Caco-2 (cell line): ENCODE measurements around the gene UPF2. TPM values are rescaled to one million over a fixed set of nuclear protein-coding genes. Genes with fewer than 3 reads are reported as not detected.

ENCODE experiments used
- BruUV-seq: library from RNA; stranded (reverse); fragments of 400-500 nt; replicated peaks from 2 replicates; lab custom pipeline; 2021; lab: Mats Ljungman, UMichigan
- CTCF ChIA-PET: fragments of 300-600 bp; sonication (Branson Sonifier 250); formaldehyde crosslinking; loops from one replicate; lab custom pipeline; 2022; ENCODE audit warnings: antibody characterized with exemption; lab: Charles Lee
- POLR2A ChIA-PET: fragments of 300-600 bp; sonication (Branson Sonifier 250); formaldehyde crosslinking; loops from one replicate; lab custom pipeline; 2022; ENCODE audit warnings: antibody characterized with exemption; lab: Charles Lee
- DNase-seq, 2 experiments: peaks; one replicate each; pipeline versions ENCODE4 v3.0.0 to v3.0.0-alpha.2; 2020 to 2022
- H3K27me3 ChIP-seq: replicated peaks from 2 replicates; pipeline ENCODE4 v1.6.0; 2011; ENCODE audit warnings: low read length; ENCODE audit not compliant: control insufficient read depth, insufficient read depth
- H3K36me3 ChIP-seq: 2 replicates; pipeline ENCODE4 v1.5.1; 2011; ENCODE audit warnings: low read length; ENCODE audit not compliant: control insufficient read depth, insufficient read depth
- H3K4me1 ChIP-seq: fragments of 250-450 bp; sonication (Bioruptor Pico); 2 replicates; pipeline ENCODE4 v1.5.1; 2020; ENCODE audit warnings: mild to moderate bottlenecking
- H3K4me3 ChIP-seq: 2 replicates; pipeline ENCODE4 v1.5.1; 2011; ENCODE audit warnings: low read depth, mild to moderate bottlenecking, control low read depth, low read length
- H3K9me3 ChIP-seq: fragments of 250-450 bp; sonication (Bioruptor Pico); 2 replicates; pipeline ENCODE4 v1.5.1; 2020; ENCODE audit warnings: mild to moderate bottlenecking, moderate library complexity
- H3K27ac Mint-ChIP-seq: one replicate; pipeline ENCODE4 v1.8.0; 2022; ENCODE audit warnings: mixed read lengths; ENCODE audit not compliant: unreplicated experiment
- H3K27me3 Mint-ChIP-seq: one replicate; pipeline ENCODE4 v1.8.0; 2022; ENCODE audit warnings: mixed read lengths; ENCODE audit not compliant: insufficient read depth, unreplicated experiment
- H3K36me3 Mint-ChIP-seq: one replicate; pipeline ENCODE4 v1.8.0; 2022; ENCODE audit warnings: mild to moderate bottlenecking, mixed read lengths; ENCODE audit not compliant: insufficient read depth, unreplicated experiment
- H3K4me1 Mint-ChIP-seq: one replicate; pipeline ENCODE4 v1.8.0; 2022; ENCODE audit warnings: low read depth, mixed read lengths; ENCODE audit not compliant: unreplicated experiment
- H3K4me3 Mint-ChIP-seq: one replicate; pipeline ENCODE4 v1.8.0; 2022; ENCODE audit warnings: mild to moderate bottlenecking, moderate library complexity, mixed read lengths; ENCODE audit not compliant: unreplicated experiment
- H3K9me3 Mint-ChIP-seq: one replicate; pipeline ENCODE4 v1.8.0; 2022; ENCODE audit warnings: mixed read lengths; ENCODE audit not compliant: unreplicated experiment
- CTCF ChIP-seq, 2 experiments: fragments of 200-600 bp in 1 of 2; IDR thresholded peaks; 1 replicate in 1 of 2; 2 replicates in 1 of 2; pipeline versions ENCODE4 v1.5.1 to v1.8.0; 2011 to 2022; ENCODE audit warnings: antibody characterized with exemption in 1 of 2, control low read depth in 1 of 2, inconsistent platforms in 1 of 2, low read depth in 1 of 2, low read length in 1 of 2, mild to moderate bottlenecking in 1 of 2, moderate library complexity in 1 of 2; ENCODE audit not compliant: insufficient read depth in 1 of 2, severe bottlenecking in 1 of 2, unreplicated experiment in 1 of 2
- intact Hi-C: fragments of 100-400 bp; cut with micrococcal nuclease; formaldehyde crosslinking; loops from one replicate; pipeline ENCODE4 v1.10.0; 2022; ENCODE audit not compliant: unreplicated experiment
- total RNA-seq: library from RNA; stranded (reverse); gene quantifications from 2 replicates; pipeline ENCODE4 v1.2.3, GENCODE V29; 2022

Gene UPF2
- total RNA-seq, 1 experiment from 2014 or later = 40.6 TPM

- ChIA-PET POLR2A (no interaction called here), CTCF (no interaction called here)
- Mint-ChIP-seq H3K36me3 (no peaks in the 10 kb centered on the region), H3K4me3 (no peak overlapping the region), H3K27me3 (no peaks in the 10 kb centered on the region), H3K9me3 (no peaks in the 10 kb centered on the region), H3K27ac (no peak overlapping the region), H3K4me1 (peaks cover 26% of the 10 kb centered on the region)
- Histone ChIP-seq H3K27me3 (no peaks in the 10 kb centered on the region), H3K4me3 (no peak overlapping the region), H3K9me3 (no peaks in the 10 kb centered on the region), H3K36me3 (no peaks in the 10 kb centered on the region), H3K4me1 (peaks cover 25% of the 10 kb centered on the region)
- intact Hi-C loops = no loop called here
- no peak for TF ChIP-seq CTCF (IDR thresholded peaks at IDR 0.05; ENCODE audit: insufficient read depth in 1 of 2, low read depth in 1 of 2, low read length in 1 of 2, severe bottlenecking in 1 of 2, unreplicated experiment in 1 of 2)
- BruUV-seq = no TSS peak
- DNase-seq = no peak
These were observed 147.0 kb downstream of the UPF2 start for GRCh38 chr10:11895598-11895997.

GRCh38 chr10:11895108-11895466 is 147.5 kb downstream of the UPF2 start:
- H3K27me3 Mint-ChIP-seq = no peaks in the 10 kb centered on the region
- intact Hi-C loops = no loop called here
- Histone ChIP-seq H3K4me1 (peaks cover 25% of the 10 kb centered on the region), H3K4me3 (no peak overlapping the region), H3K27me3 (no peaks in the 10 kb centered on the region), H3K36me3 (no peaks in the 10 kb centered on the region), H3K9me3 (no peaks in the 10 kb centered on the region)
- H3K36me3 Mint-ChIP-seq = no peaks in the 10 kb centered on the region
- H3K4me1 Mint-ChIP-seq = peaks cover 26% of the 10 kb centered on the region
- DNase-seq = no peak
- no TSS peak for BruUV-seq
- CTCF ChIA-PET = no interaction called here
- no peaks in the 10 kb centered on the region for H3K9me3 Mint-ChIP-seq
- no peak overlapping the region for H3K4me3 Mint-ChIP-seq
- POLR2A ChIA-PET = no interaction called here
- H3K27ac Mint-ChIP-seq = no peak overlapping the region
- TF ChIP-seq CTCF (IDR thresholded peaks at IDR 0.05; ENCODE audit: insufficient read depth in 1 of 2, low read depth in 1 of 2, low read length in 1 of 2, severe bottlenecking in 1 of 2, unreplicated experiment in 1 of 2) = no peak

DNA sequence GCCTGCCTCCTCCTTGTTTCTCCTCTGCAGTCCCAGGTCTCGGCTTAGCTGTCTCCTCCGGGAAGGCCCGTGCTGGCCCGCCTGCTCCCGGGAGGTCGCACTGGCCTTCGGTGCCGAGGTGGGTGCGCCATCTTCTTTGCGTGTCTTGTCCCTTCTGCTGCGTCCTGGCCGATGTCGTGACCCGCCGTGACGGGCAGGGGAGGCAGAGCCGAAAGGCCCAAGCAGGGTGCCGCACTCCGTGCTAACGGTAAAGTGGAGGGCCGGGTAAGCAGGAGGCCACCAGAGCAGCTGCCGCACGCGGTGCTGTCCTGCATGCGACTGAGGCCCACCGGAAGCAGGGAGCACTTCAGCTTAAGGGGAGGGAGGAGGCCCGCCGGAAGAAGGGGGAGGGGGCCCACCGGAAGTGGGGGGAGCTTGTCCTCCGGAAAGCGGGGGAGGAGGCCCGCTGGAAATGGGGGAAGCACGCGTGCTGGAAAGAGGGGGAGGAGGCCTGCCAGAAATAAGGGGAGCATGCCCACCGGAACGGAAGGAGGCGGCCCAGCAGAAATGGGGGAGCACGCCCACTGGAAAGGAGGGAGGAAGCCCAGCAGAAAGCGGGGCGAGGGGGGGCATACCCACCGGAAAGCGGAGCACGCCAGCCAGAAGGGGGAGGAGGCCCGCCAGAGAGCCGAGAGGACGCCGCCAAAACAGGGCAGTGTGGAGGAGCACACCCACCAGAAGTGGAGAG is 148.1 kb downstream of the UPF2 start:
- Mint-ChIP-seq H3K36me3 (no peaks in the 10 kb centered on the region), H3K4me1 (peaks cover 26% of the 10 kb centered on the region), H3K4me3 (no peak overlapping the region), H3K9me3 (no peaks in the 10 kb centered on the region), H3K27ac (no peak overlapping the region), H3K27me3 (no peaks in the 10 kb centered on the region)
- no peaks in the 10 kb centered on the region for H3K9me3 ChIP-seq
- H3K27me3 ChIP-seq = no peaks in the 10 kb centered on the region
- H3K4me3 ChIP-seq = no peak overlapping the region
- ChIA-PET POLR2A (interaction anchor here (0.7 kb wide), 1 partner anchor 19 kb away, joined by 3 read pairs; no protein-coding TSS in a partner anchor), CTCF (no interaction called here)
- DNase-seq = no peak
- no peaks in the 10 kb centered on the region for H3K36me3 ChIP-seq
- peaks cover 25% of the 10 kb centered on the region for H3K4me1 ChIP-seq
- intact Hi-C loops = no loop called here
- TF ChIP-seq CTCF (IDR thresholded peaks at IDR 0.05; ENCODE audit: insufficient read depth in 1 of 2, low read depth in 1 of 2, low read length in 1 of 2, severe bottlenecking in 1 of 2, unreplicated experiment in 1 of 2) = no peak
- no TSS peak for BruUV-seq
